Stimulated activated CD8-positive, alpha-beta memory T cell treated with anti-CD3 and anti-CD28 coated beads, Interleukin-4, amount 100 ng/mL, for 1 hour (primary cell): Measurements from ENCODE around the gene TCERG1L.
"Not testable (repeated sequence)": the region's sequence is repeated elsewhere in the genome, so short reads cannot be mapped to it uniquely, and the experiment has no call there.

Source experiments
- DNase-seq, 2 donors: peaks; one replicate each; pipeline ENCODE4 v3.0.0-alpha.2; 2020; ENCODE audit warnings: low read depth in 2 of 2, low spot score in 1 of 2

Gene TCERG1L

DNA sequence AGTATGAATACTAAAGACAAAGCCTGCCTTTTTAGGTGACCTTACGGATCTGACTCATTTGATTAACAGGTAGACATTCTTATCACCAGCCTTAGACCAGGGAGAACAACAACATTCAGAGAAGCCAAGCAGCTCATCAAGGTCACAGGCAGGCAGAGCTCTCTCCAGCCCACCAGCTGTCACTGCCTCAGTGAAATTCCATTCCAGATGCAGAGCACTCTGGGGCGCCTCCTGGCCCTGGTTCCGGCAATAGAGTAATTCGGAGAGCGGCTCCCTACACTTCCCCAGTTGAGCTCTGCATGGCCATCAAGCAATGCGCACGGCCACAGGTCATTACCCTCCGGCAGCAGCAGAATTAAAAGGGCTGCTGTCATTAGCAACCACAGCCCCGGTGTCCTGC is 164.7 kb downstream of the TCERG1L start:
- DNase-seq = no peak

DNA sequence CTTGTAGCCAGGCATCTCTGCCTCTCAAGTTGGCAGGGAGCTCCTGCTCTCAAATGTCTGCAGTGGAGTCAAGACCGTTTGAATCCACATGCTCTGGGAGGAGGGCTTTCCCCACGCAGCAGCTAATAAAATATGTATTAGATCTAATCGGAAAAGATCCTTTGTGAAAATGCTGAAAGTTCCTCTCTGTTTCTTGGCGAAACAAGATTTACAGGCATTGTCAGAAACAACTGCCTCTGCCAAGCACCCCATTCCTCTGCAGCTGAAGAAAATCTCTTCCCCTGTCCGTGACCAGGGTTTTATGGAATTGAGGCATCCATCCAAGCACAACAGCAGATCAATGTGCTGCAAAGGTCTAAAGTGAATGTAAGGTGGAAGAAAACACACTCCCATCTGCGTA is 165.8 kb downstream of the TCERG1L start:
- no peak for DNase-seq

DNA sequence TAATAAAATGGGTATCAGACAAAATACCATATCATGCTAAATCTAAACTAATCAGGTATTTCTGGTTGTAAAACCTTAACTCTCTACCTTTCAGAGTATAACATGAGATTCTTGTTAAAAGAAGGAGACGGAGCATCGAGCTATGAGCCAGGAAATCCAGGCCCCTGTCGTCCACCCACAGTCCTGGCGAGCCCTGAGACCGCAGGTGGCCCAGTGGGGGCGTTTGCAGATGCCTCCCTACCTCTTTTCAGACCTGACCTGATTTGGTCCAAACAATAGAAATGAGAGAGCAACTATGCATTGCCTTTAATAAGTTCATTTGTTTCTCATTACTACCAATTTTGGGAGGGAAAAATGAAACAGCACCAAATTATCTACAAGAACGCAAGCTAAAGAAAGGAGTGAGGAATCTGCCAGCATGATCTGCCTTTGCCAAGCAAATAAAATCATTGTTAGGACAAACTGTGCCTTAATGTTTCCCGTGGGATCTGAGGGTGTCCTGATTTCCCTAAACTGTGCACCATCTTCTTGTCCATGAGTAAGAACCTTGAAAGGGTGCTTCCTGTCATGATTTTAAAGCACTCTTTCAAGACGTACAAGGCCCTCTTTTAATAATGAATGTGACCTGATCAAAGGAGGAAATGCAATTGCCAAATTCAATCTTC is 166.7 kb downstream of the TCERG1L start:
- no peak for DNase-seq

DNA sequence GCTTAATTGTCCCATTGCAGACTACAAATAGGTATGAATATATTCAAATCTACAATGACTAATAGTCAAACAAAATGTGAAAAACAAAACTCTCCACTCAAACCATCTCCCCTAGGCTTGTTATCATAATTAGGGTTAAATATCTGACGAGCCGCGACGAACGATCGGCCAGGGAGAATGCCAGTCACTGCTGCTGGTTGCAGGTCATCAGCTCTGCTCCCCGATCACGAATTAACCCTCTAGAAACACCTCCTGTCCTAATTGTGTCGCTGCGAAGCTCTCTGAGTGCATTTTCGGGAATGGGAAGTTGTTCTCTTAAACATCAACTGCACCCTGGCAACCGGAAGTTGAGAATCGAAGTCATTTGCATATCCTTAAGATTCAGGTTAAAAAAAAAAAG is 167.3 kb downstream of the TCERG1L start:
- no peak for DNase-seq

DNA sequence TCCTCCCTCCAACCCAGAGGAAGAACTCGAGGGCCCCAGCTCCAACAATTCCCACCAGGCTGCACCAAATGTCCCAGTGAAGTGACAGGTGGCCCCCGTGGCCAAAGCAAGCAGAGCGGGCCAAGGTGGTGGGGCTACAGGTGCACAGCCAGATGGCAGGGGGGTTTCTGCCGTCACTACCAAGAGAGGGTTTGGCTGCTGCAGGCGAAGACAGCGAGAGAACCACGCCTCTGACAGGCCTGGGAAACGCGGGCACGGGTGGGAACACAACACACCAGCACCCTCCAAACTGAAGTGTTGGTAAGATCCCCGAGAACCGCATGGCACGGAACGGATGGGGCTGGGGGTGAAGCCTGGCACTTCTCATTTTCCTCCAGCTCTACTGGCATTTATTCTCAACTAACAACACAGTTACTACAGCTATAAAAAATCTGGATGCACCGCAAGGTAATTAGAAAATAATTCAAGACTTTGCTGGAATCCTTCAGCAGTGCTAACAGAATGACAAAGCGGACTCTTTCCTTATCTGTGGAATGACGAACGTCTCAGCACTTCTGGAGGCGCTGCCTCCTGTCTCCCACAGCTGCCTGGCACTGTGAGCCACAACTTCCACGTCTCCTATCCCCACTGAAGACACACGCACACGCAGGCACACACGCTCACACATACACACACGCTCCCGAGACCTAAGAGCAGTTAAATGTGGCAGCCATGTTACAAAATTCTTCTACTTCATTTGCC is 167.9 kb downstream of the TCERG1L start:
- no peak for DNase-seq

DNA sequence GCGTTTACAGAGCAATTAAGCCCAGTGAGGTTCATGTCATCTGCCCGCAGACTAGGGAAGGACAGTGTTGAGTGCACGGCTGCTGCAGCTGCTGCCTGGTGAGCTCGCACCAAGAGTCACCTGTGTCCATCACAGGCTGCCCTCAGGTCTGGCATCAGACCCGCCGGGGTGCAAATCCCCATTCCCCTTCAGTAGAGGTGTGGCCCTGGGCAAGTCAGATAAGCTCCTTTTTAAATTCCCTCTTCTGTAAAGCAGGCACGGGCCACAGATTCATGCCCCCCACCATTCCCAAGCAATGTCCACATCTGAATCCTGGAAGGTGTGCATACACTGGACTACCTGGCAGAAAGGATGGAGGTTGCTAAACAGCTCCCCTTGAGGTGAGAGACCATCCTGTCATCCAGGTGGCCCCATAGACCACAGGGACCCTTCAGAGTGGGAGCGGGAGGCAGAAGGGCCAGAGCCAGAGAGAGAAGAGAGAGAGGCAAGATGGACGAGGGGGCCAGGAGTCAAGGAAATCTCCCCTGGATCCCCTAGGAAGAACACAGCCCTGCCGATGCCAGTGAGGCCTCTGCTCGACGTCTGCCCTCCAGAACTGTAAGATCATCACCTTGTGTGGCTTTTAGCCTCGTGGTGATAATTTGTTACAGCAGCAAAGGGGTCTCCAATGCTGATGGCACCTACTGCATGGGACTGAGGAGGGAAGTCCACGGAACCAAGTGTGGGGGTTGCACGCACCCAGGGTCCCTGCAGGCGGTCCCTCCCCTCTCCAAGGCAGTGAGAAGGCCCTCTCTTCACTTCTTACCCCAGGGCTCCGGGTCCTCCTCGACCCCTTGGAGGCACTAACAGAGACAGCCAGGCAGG is 168.8 kb downstream of the TCERG1L start:
- DNase-seq = no peak

DNA sequence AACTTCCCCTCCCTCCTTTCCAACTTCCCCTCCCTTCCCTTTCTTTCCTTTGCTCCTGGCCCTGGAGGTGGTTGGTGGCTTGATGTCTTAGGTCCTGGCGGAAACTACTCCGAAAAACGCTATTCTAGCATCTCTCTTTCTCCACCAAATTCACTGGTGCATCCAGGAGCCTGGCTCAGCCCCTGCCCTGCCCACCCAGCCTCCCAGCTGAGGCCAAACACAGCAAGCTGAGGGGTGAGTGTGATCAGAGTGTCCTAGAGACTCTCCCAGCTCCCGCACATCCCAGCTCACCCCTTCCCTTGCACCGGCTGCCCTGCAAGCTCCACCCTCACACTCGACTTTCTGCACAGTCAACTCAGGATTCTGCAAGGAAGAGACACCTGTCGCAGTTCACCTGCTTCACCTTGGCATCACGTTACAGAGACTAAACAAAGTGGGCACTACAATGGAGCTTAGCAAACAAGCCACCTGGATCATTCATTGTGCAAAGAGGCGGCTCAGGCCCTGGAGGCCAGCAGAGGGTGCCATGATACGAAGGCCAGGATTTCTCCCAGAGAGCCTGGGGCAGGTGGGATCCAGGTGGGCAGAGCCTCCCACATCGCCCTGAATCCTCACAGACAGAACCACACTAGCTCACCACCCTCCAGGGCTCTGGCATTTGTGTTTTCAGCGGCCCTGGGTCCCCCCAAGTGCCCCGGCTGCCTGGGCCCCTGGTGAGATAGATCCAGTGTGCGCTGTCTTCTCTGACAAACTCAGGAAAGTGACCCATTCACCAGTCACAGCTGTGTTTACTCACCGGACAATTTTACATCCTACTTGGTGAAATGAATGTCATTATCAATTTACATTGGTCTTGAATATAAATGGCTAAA is 169.6 kb downstream of the TCERG1L start:
- DNase-seq = no peak

DNA sequence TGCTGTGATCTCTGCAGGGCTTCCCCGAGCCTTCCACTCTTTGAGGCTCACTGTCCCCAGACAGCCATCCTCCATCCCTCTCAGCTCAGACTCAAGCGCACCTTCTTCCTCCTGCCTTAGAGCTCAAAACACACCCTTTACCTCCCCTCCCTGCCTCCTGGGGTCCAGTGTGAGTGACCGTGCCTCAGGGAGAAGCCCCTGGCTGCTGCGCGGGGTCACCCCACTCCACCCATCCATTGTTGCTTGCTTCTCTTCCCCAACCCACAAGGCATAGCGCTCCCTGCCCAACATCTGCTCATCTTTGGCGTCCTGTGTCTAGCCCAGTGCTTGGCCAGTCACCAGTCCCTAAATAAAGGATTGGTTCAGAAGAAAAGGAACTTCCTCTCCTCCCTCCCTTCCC is 170.3 kb downstream of the TCERG1L start:
- DNase-seq = no peak

DNA sequence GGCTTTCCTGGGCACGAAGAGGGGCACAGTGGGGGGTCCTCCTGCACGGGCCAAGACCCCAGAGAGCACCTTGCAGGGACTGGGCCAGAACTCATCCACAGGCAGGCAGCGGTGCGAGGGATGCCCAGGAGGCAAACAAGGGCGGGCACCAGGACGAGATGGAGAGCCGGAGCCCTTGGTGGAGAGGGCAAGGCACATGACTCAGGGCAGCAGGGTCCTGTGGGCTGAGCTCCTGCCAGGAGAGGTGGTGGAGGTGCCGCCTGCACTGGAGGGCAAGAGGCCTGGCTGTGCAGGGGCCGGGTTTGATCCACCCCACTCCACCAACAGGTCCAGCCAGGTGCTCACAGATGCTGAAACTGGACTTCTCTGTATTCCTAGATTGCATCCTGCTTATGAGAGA is 170.9 kb downstream of the TCERG1L start:
- DNase-seq = no peak

DNA sequence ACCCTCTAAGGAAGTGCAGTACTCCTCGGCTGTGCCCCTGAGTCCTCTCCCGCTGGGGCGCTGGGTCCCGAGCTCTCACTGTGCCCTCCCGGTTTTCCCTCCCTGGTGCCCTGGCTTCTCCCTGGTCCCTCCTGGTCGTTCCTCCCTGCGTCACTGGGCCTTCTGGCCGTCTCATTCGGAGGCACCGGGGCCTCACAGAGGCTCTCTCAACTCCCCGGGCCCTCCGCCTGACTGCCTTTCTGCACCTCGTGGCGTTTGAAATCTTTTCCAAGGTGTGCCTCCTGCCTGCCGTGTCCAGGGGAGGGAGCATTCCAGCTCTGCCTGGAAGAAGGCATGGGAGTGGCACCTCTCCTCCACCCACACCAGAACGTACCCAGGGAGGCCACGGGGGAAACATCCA is 174.3 kb downstream of the TCERG1L start:
- DNase-seq = no peak

DNA sequence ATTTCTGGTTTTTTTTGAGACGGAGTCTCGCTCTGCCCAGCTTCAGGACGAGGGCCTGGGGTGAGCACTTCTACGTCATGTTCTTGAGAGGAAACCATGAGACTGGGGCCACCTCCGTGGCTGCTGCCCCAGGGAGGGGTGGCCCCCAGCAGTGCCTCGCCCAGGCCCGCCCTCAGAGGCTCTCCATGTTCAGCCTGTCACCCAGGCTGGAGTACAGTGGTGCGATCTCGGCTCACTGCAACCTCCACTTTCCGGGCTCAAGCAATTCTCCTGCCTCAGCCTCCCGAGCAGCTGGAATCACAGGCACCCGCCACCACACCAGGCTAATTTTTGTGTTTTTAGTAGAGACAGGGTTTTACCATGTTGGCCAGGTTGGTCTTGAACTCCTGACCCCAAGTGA is 175.2 kb downstream of the TCERG1L start:
- DNase-seq = not testable (repeated sequence)

DNA sequence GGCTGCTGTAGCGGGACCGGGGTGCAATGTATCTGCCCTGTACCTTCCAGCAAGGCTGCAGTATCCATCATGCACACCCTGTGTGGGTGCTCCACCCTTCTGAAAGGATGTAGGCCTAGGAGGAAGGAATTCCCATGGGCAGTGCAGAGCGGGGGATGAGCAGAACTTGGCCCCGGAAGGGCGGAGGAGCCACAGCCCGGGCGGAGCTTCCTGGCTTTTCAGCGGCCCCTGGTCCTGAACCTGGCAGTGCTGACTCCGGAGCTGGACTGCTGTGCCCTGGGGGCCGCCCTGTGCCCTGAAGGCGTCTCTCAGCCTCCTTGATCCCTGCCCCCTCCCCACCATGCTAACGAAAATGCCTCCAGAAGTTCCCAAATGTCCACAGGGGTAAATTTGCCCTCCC is 175.8 kb downstream of the TCERG1L start:
- DNase-seq = no peak

DNA sequence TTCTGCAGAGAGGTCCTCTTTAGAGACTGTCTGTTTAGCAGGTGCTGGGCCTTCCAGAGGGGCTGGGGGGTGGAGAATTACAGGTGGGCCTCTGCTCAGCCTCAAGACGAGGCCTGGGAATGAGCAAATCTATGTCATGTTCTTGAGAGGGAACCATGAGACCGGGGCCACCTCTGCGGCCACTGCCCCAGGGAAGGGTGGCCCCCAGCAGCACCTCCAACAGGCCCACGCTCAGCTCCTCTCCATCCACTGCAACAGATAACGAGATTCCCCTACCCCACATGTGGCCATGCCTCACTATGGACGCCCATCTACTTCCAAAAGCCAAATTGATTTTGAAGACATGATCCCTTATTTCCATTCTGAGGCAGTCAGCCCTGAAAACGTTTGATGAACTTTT is 176.9 kb downstream of the TCERG1L start:
- DNase-seq = no peak

DNA sequence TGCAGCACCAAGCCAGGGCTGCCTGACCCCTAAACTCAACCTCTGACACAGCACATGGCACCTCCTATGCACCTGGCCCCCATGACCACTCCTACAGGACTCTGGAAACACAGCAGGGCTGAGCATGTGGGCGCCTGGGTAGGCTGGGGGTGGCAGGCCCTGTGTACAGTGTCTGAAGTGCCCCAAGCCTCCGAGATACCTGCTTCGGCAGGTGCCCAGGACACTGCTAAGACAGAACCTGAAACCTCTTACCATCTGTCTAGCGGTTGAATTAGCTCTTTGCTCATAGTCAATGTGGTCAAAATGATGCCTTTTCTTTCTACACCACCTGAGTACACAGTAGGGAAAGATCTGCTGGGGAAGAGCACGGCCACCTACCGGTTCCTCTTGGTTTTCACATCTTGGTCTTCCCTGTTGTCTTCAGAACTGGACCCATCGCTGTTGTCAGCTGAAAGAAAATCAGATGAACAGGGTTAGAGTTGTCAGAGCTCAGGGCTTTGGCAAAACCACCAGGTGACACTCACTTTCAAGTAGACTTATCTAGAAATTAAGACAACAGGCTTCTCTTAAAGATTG is 177.4 kb downstream of the TCERG1L start:
- no peak for DNase-seq

DNA sequence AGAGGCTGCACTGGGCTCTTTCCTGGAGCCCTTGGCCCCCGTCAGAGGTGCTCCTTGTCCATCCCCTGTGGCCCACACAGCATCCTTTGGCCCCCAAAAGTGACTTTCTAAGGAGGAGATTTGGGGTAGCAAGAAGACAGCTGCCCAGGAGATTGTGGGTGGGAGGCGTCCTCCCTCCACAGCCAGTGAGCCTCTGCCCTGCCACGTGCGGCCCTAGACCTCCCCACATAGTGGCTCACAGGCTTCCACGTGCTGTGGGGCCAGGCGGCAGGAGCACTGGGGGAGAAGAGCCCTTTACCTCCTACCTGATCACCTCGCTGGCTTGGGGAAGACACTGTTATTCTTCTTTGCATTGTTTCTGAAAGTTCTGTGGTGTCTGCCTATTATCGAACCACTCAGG is 178.8 kb downstream of the TCERG1L start:
- DNase-seq = no peak

DNA sequence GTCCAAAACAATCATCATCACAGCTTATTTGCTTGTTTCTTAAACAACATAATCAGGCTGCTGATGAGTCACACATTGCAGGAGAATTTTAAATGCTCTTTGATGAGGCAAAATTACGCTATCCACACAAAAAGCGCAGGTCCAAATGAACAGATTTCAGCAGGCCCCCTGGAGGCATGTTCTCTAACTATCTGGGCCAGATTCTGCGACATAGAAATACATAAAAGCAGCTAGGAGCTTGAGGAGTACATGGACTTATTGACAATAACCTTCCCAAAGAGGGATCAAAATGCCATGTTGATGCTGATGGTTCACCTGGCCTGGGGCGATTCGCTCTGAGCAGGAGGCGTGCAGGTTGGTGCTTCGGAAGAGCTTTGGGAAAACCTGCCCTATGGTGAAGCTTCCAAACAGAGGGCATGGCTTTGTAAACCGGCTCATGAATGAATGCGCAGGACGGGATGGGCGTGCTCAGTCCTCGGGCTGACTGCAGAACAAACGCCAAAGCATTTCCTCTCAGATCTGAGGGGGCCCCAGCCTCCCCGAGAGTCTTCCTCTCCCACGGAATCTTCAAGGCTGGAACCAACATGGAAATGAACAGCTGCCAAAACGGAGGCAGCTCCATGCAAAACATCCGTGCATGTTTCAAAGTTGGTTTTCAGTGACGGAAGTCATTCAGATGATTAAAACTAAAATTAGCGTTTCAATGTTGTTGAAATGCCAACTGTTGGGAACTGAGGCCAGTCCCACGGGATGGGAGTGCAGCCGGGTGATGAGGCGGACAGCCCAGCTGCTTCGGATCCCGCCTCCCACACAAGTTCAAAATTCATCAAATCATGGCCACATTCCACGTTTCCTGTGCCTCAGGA is 179.6 kb downstream of the TCERG1L start:
- DNase-seq = no peak

DNA sequence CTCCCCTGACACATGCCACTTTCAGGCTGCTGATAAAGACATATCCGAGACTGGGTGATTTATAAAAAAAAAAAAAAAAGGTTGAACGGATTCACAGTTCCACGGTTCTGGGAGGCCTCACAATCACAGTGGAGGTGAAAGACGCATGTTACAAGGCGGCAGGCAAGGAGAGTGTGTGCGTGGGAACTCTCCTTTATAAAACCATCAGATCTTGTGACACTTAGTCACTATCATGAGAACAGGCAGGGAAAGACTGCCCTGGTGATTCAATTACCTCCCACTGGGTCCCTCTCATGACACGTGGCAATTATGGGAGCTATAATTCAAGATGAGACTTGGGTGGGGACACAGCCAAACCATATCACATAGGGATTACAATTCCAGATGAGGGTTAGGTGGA is 181.5 kb downstream of the TCERG1L start:
- no peak for DNase-seq

DNA sequence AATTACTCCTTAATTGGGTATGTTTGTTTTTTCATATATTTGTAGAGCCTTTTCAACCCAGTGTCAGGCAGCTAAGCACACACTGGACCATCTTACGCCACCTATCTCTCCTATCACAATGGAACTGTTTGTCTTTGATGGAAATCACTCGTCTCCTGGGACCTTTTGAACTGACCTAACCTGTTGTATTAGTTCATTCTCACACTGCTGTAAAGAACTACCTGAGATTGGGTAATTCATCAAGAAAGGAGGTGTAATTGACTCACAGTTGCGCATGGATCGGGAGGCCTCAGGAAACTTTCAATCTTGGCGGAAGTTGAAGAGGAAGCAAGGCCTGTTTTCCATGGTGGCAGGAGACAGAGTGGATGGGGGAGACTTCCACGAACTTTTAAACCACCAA is 182.0 kb downstream of the TCERG1L start:
- no peak for DNase-seq

DNA sequence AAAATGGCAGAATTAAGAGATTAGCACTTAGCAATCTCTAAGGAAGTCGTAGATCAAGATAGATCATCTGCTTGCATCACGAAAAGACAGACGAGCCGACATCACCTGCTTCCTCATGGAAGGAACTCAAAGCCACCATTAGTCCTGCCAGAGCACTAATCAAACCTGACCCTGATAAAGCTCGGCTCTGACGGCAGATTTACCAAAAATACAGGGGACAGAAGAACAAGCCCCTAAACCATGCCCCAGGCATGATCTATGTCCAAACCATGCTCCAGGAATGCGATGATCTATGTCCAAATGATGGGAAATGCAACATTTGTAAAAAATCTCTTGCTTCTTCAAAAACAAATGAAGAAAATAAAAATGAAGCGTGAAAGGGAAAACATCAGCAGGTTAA is 182.8 kb downstream of the TCERG1L start:
- no peak for DNase-seq

DNA sequence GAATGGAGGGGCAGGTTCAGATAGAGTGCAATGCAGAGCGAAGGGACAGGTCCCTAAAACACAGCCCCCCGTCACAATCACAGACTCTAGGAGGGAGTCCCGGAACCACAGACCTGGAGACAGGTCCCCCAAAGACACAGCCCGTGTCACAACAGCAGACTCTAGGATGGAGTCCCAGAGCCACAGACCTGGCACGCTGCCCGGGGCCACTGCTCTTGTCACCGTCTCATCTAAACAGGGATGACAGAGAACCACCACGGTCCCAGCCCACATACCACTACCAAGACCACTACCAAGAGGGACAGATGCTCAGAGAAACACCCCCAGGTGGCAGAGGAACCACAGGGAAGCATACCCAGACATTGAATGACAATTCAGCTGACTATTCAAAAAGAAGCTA is 183.9 kb downstream of the TCERG1L start:
- DNase-seq = no peak
